RWPE1 (cell line): ENCODE measurements around the gene SKAP2.

ENCODE experiments used
- CTCF ChIA-PET: fragments of 350-600 bp; sonication (Branson Sonifier 250); formaldehyde crosslinking; extraction: SDS; loops from one replicate; lab custom pipeline; 2021; lab: Yijun Ruan, JAX
- POLR2A ChIA-PET: fragments of 400-600 bp; formaldehyde crosslinking; extraction: SDS; loops from one replicate; lab custom pipeline; 2020; ENCODE audit warnings: antibody characterized with exemption; ENCODE audit not compliant: low non-redundant PET; lab: Yijun Ruan, JAX
- DNase-seq: peaks from one replicate; pipeline ENCODE4 v3.0.0; 2012; ENCODE audit warnings: low spot score
- H3K27ac ChIP-seq: fragments of 450-650 bp; 2 replicates; pipeline ENCODE4 v1.5.1; 2017
- CTCF ChIP-seq: fragments of 450-650 bp; conservative IDR thresholded peaks from 2 replicates; pipeline ENCODE4 v1.5.1; 2017; ENCODE audit warnings: low read depth, mild to moderate bottlenecking

The SKAP2 gene

GRCh38 chr7:26659121-26659520, 205.3 kb downstream of the SKAP2 start:
- ChIA-PET CTCF (interaction anchor here (1.3 kb wide), 1 partner anchor 290 kb away, joined by 5 read pairs; no protein-coding TSS in a partner anchor), POLR2A (no interaction called here)
- DNase-seq, result no peak
- no peak for TF ChIP-seq CTCF
- H3K27ac ChIP-seq, result no peak overlapping the region

GRCh38 chr7:26658389-26659084, 205.9 kb downstream of the SKAP2 start:
- ChIA-PET CTCF (interaction anchor here (0.6 kb wide), 1 partner anchor 568 kb away, joined by 3 read pairs; no protein-coding TSS in a partner anchor), POLR2A (no interaction called here)
- no peak for DNase-seq
- H3K27ac ChIP-seq, result no peak overlapping the region
- TF ChIP-seq CTCF, result no peak

- POLR2A ChIA-PET, result no interaction called here
- CTCF ChIA-PET, result interaction anchor here (0.6 kb wide), 1 partner anchor 567 kb away, joined by 3 read pairs; no protein-coding TSS in a partner anchor
- TF ChIP-seq CTCF, result no peak
- no peak for DNase-seq
- H3K27ac ChIP-seq, result no peak overlapping the region
Measured at GRCh38 chr7:26657686-26658388, 206.6 kb downstream of the SKAP2 start.

GRCh38 chr7:26657206-26657641, 207.2 kb downstream of the SKAP2 start:
- ChIA-PET POLR2A (no interaction called here), CTCF (no interaction called here)
- DNase-seq, result no peak
- H3K27ac ChIP-seq, result no peak overlapping the region
- TF ChIP-seq CTCF, result no peak

- no peak overlapping the region for H3K27ac ChIP-seq
- ChIA-PET POLR2A (no interaction called here), CTCF (no interaction called here)
- TF ChIP-seq CTCF, result no peak
- no peak for DNase-seq
Measured at GRCh38 chr7:26656735-26657134, 207.7 kb downstream of the SKAP2 start.

- POLR2A ChIA-PET, result no interaction called here
- no peak for TF ChIP-seq CTCF
- no peak overlapping the region for H3K27ac ChIP-seq
- DNase-seq, result no peak
- CTCF ChIA-PET, result no interaction called here
Measured at GRCh38 chr7:26655781-26656180, 208.6 kb downstream of the SKAP2 start.
